SK-N-SH treated with all-trans-retinoic acid at 6 μM for 48 hours (cell line): ENCODE data around the gene RFLNA.

Experiments used
- BACH2 ChIP-seq: fragments of 250-450 bp; sonication (Bioruptor Pico); IDR thresholded peaks from 2 replicates; pipeline ENCODE4 v1.9.0; 2021; ENCODE audit warnings: mild to moderate bottlenecking, borderline replicate concordance
- RARB ChIP-seq: fragments of 250-450 bp; sonication (Bioruptor Pico); IDR thresholded peaks from 2 replicates; pipeline ENCODE4 v1.8.0; 2021; ENCODE audit warnings: mild to moderate bottlenecking, moderate library complexity
- TCF4 ChIP-seq: fragments of 250-450 bp; sonication (Bioruptor Pico); IDR thresholded peaks from 2 replicates; pipeline ENCODE4 v1.8.0; 2021; ENCODE audit warnings: mild to moderate bottlenecking, moderate library complexity, borderline replicate concordance
- ZC3H10 ChIP-seq: fragments of 250-450 bp; sonication (Bioruptor Pico); IDR thresholded peaks from 2 replicates; pipeline ENCODE4 v1.5.1; 2021; ENCODE audit warnings: mild to moderate bottlenecking, moderate library complexity

- TF ChIP-seq TCF4 = no peak
- no peak for TF ChIP-seq ZC3H10 (CRISPR knock-in tag)
- no peak for TF ChIP-seq RARB (CRISPR knock-in tag)
- TF ChIP-seq BACH2 (CRISPR knock-in tag) = no peak
Observed at GRCh38 chr12:124332900-124333299, 38.0 kb downstream of the RFLNA start.
